A549 (cell line): ENCODE results near the gene MCTP1.

ENCODE experiments used
- BHLHE40 ChIP-seq: IDR thresholded peaks from 2 replicates; pipeline ENCODE4 v1.6.1; 2012; ENCODE audit warnings: low read depth, low read length, inconsistent platforms
- CEBPB ChIP-seq, 2 experiments: fragments of >200 bp in 1 of 2; sonication (Bioruptor Twin) in 1 of 2; formaldehyde crosslinking in 1 of 2; IDR thresholded peaks; 2 replicates each; pipeline ENCODE4 v1.6.1; 2012 to 2016
- CHD2 ChIP-seq: fragments of 150-350 bp; IDR thresholded peaks from 2 replicates; pipeline ENCODE4 v1.6.1; 2014; ENCODE audit warnings: low read length; ENCODE audit not compliant: partially characterized antibody
- CTCF ChIP-seq: fragments of >200 bp; sonication (Bioruptor Twin); formaldehyde crosslinking; IDR thresholded peaks from 3 replicates; pipeline ENCODE4 v1.5.1; 2016
- EHMT2 ChIP-seq: fragments of 200-600 bp; sonication (generic); IDR thresholded peaks from 2 replicates; pipeline ENCODE4 v1.6.1; 2016; ENCODE audit warnings: antibody characterized with exemption, low read depth, mild to moderate bottlenecking, moderate library complexity
- MYC ChIP-seq: IDR thresholded peaks from 2 replicates; pipeline ENCODE4 v1.6.1; 2012; ENCODE audit warnings: mild to moderate bottlenecking, inconsistent platforms, low read length, improper control_type of control experiment, borderline replicate concordance
- NR3C1 ChIP-seq: fragments of >200 bp; sonication (Bioruptor Twin); formaldehyde crosslinking; IDR thresholded peaks from 3 replicates; pipeline ENCODE4 v1.6.1; 2017
- PHF8 ChIP-seq: fragments of 200-600 bp; sonication (generic); IDR thresholded peaks from 2 replicates; pipeline ENCODE4 v1.6.1; 2016; ENCODE audit warnings: low read depth, mild to moderate bottlenecking, antibody characterized with exemption, moderate library complexity, borderline replicate concordance
- POLR2A ChIP-seq: IDR thresholded peaks from 2 replicates; pipeline ENCODE4 v1.6.1; 2012; ENCODE audit warnings: mild to moderate bottlenecking, low read length
- ZFP36 ChIP-seq: fragments of 450-650 bp; IDR thresholded peaks from 2 replicates; pipeline ENCODE4 v1.6.1; 2014; ENCODE audit warnings: borderline replicate concordance; ENCODE audit not compliant: partially characterized antibody
- TF ChIP-seq, protein P1 (sequence below): IDR thresholded peaks from 2 replicates; pipeline ENCODE4 v1.6.1; 2012

- TF ChIP-seq CEBPB (IDR thresholded peaks at IDR 0.05) (no peak), CHD2 (no peak), BHLHE40 (no peak), CTCF (no peak), NR3C1 (no peak), MYC (no peak), PHF8 (no peak), EHMT2 (no peak), POLR2A (no peak), ZFP36 (no peak)
- TF ChIP-seq, protein P1, sequence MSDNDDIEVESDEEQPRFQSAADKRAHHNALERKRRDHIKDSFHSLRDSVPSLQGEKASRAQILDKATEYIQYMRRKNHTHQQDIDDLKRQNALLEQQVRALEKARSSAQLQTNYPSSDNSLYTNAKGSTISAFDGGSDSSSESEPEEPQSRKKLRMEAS = no peak
Measured at GRCh38 chr5:94691949-94692348, 592.9 kb downstream of the MCTP1 start.
